GM20000 (cell line): ENCODE data around the gene RIPK4.

Experiments
- DNase-seq: peaks from one replicate; pipeline ENCODE4 v3.0.0; 2012; ENCODE audit warnings: low spot score
- CTCF ChIP-seq: IDR thresholded peaks from 2 replicates; pipeline ENCODE4 v1.5.1; 2012; ENCODE audit warnings: mild to moderate bottlenecking, control low read depth; ENCODE audit errors: extremely low read depth, missing control alignments

RIPK4 gene

GRCh38 chr21:41763996-41764395 lies 2.9 kb downstream of the RIPK4 start:
- no peak for DNase-seq
- TF ChIP-seq CTCF = no peak

- no peak for DNase-seq
These were observed 3.4 kb downstream of the RIPK4 start for GRCh38 chr21:41763398-41763931.

GRCh38 chr21:41762753-41763152 lies 4.1 kb downstream of the RIPK4 start:
- DNase-seq = no peak
- no peak for TF ChIP-seq CTCF

More at GRCh38 chr21:41763398-41763931, 3.4 kb downstream of the RIPK4 start:
- no peak for TF ChIP-seq CTCF

GRCh38 chr21:41761934-41762635 lies 4.8 kb downstream of the RIPK4 start:
- TF ChIP-seq CTCF = no peak
- DNase-seq = no peak

GRCh38 chr21:41761211-41761933 lies 5.5 kb downstream of the RIPK4 start:
- TF ChIP-seq CTCF = no peak
- DNase-seq = no peak

- no peak for TF ChIP-seq CTCF
- no peak for DNase-seq
These were observed 6.4 kb downstream of the RIPK4 start for GRCh38 chr21:41760411-41760810.

- no peak for DNase-seq
- TF ChIP-seq CTCF = no peak
These were observed 6.9 kb downstream of the RIPK4 start for GRCh38 chr21:41759926-41760325.
